Epithelial cell of proximal tubule (primary cell): ENCODE data around the gene COL26A1. TPM values are rescaled to one million over a fixed set of nuclear protein-coding genes. Genes with fewer than 3 reads are reported as not detected.
"Not testable (repeated sequence)": the region's sequence is repeated elsewhere in the genome, so short reads cannot be mapped to it uniquely, and the experiment has no call there.

Experiments used
- DNase-seq: peaks from one replicate; pipeline ENCODE4 v3.0.0-alpha.2; 2011; ENCODE audit warnings: low read depth
- H3K4me3 ChIP-seq: 2 replicates; pipeline ENCODE4 v1.5.1; 2011; ENCODE audit warnings: low read depth, mild to moderate bottlenecking, low read length
- total RNA-seq: library from RNA; depleted of rRNA; stranded (reverse); fragments of >200 nt; gene quantifications from 2 replicates; pipeline ENCODE4 v1.2.3, GENCODE V29; 2015
- TF ChIP-seq, protein P1 (sequence below): conservative IDR thresholded peaks from 2 replicates; pipeline ENCODE4 v1.5.1; 2012; ENCODE audit warnings: low read depth, mild to moderate bottlenecking, low read length

The COL26A1 gene
- total RNA-seq, 1 donor from 2014 or later: not detected

DNA sequence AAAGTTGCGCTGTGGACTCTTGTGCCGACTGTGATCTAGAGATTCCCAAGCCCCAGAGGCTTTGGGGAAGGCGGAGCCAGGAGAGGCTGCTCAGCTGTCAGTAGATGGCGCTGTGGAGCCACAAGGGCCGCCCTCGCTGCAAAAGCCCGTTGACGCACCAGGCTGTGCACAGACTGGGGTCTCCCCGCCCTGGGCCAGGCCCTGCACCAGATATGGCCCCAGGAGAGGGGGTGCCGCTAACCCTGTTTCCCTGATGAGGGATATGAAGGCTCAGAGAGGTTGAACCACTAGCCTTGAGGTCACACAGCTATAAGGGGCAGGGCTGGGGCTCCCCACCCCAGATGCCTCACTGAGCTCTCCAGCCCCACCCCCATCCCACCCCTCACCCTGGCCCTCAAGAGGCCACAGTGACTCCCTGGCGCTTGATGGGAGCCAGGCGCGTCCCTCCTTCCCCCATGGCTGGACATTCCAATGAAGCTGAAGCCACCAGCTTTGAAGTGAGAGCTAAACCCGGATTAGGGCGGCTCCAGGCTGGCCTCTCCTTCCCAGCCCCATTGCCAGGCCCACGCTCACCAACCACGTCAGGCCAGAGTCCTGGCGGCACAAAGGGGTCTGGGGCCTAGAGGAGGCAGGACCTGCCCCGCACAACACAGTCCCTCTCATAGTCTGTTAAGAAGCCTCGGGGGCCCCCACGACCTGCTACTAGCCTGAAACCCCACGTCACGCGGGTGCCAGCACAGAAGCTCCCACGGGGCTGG lies 240.0 kb downstream of the COL26A1 start:
- H3K4me3 ChIP-seq: no peak overlapping the region
- no peak for DNase-seq
- TF ChIP-seq, protein P1, sequence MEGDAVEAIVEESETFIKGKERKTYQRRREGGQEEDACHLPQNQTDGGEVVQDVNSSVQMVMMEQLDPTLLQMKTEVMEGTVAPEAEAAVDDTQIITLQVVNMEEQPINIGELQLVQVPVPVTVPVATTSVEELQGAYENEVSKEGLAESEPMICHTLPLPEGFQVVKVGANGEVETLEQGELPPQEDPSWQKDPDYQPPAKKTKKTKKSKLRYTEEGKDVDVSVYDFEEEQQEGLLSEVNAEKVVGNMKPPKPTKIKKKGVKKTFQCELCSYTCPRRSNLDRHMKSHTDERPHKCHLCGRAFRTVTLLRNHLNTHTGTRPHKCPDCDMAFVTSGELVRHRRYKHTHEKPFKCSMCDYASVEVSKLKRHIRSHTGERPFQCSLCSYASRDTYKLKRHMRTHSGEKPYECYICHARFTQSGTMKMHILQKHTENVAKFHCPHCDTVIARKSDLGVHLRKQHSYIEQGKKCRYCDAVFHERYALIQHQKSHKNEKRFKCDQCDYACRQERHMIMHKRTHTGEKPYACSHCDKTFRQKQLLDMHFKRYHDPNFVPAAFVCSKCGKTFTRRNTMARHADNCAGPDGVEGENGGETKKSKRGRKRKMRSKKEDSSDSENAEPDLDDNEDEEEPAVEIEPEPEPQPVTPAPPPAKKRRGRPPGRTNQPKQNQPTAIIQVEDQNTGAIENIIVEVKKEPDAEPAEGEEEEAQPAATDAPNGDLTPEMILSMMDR: peak; percentile 91

DNA sequence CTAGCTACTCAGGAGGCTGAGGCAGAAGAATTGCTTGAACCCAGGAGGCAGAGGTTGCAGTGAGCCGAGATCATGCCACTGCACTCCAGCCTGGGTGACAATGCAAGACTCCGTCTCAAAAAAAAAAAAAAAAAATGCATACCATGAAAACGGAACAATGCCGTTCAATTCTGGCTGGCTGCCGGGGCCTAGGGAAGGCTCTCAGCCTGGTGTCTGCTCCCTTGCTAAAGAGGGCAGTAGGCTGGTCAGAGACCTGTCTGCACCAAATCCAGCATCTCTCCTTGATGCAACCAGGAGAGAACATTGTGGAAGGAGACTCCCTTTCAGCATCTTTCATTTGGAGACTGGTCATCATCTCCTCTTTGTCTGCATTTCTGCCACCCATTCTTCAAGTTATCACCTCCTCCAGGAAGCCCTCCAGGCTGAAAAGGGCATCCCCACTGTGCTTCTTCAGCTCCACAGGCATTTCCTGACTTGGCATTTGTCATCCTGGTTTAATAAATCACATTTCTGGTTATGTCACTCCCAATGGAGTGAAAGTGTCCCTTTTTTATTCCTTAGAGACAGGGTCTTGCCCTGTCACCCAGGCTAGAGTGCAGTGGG lies 241.8 kb downstream of the COL26A1 start:
- no peak for DNase-seq
- no peak overlapping the region for H3K4me3 ChIP-seq
- TF ChIP-seq, protein P1: no peak

DNA sequence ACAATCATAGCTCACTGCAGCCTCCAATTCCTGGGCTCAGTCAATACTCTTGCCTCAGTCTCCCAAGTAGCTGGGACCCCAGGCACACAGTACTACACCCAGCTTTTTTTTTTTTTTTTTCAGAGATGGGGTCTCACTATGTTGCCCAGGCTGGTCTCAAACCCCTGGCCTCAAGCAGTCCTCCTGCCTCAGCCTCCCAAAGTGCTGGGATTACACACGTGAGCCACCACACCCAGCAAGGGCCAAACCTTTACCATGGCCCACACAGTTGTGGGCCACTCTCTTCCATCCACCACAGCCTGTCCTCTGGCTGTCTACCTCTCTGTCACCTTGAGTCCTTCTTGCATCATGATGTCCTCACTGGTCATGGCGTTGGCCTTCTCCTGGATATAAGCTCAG lies 242.3 kb downstream of the COL26A1 start:
- DNase-seq: not testable (repeated sequence)

DNA sequence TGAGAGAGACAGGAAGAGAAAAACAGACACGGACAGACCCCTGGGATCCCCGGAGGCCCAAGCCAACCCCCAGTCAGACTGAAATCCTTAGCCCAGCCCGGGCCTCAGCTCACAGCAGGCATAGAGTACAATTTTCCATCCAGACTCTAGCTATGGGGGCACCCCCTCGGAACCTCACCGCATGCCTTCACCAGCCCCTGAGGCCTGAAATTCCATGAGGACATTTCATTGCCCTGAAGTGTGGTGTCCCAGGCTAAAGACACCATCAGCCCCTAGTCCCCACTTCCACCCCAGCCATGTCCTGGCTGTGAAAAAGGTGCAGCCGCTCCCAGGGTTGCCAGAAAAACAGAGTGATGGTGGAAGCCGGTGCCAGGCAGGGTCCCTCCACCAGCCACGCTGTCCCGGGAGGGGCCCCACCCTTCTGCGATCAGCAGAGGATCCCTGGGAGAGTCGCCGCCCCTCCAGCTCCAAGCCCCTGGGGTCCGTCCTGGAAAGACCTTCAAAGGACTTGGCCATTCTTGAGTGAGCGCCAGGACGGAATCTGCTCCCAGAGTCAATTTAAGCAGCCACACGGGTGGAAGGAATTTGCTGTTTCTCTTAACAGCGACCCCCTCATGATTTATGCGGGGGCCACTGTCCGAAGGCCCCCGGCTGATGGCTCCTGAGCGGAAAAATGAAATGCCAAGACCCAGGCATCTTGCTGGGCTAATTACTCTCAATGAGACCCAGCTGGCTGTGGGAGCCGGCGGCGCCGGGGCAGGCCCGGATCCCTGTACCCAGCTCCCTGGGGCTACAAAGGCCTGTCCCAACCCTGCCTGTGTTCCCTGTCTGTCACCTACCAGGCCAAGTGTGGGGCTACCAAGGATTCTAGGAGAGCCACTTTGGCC lies 243.2 kb downstream of the COL26A1 start:
- DNase-seq: no peak
- TF ChIP-seq, protein P1: no peak
- H3K4me3 ChIP-seq: no peak overlapping the region

More for the DNA sequence above, 242.3 kb downstream of the COL26A1 start:
- not testable (repeated sequence) for H3K4me3 ChIP-seq

DNA sequence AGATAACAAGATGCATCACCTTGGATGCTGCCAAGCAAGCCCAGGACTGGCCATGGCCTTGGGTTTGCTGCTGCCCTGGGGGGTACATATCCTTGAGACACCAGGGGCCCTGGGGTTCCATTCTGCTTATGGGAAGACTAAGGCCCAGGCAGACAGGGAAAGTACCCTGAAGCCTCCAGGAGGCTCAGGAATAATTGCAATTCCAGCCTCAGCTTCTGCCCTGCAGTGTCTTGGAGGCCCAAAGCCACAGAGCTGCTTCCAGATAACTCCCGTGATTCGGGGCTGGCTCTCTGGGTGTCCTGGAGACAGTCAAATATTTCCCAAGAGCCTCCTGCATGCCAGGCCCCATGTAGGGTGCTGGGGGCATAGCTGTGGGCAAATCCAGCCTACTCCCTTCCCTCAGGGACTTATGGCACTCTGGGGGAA lies 243.8 kb downstream of the COL26A1 start:
- TF ChIP-seq, protein P1: no peak
- H3K4me3 ChIP-seq: no peak overlapping the region
- DNase-seq: no peak

Other genes starting within 250 kb of the COL26A1 start
- 160 and 249 TPM in 2 replicates for gene SERPINE1, start 235.8 kb upstream of the COL26A1 start, total RNA-seq
- gene AP1S1, start 208.4 kb upstream of the COL26A1 start, total RNA-seq: 178 and 190 TPM in 2 replicates
- 1.4 and 20.9 TPM in 2 replicates for gene VGF, start 197.3 kb upstream of the COL26A1 start, total RNA-seq
- gene NAT16, start 182.6 kb upstream of the COL26A1 start, total RNA-seq: 0.12 TPM in 1 of 2 replicates, not detected in the other
- not detected in 2 replicates for gene MOGAT3, start 161.8 kb upstream of the COL26A1 start, total RNA-seq
- 75.0 and 78.3 TPM in 2 replicates for gene PLOD3, start 145.3 kb upstream of the COL26A1 start, total RNA-seq
- 119 and 129 TPM in 2 replicates for gene ZNHIT1, start 144.7 kb upstream of the COL26A1 start, total RNA-seq
- 1.9 and 3.3 TPM in 2 replicates for gene CLDN15, start 125.1 kb upstream of the COL26A1 start, total RNA-seq
- gene FIS1, start 117.8 kb upstream of the COL26A1 start, total RNA-seq: 189 and 215 TPM in 2 replicates
- gene IFT22, start 41.1 kb upstream of the COL26A1 start, total RNA-seq: 36.6 and 45.3 TPM in 2 replicates